DMS53 treated with DMSO at 0.1 percent for 48 hours (cell line): ENCODE measurements around the gene ABCE1.
"Not testable (repeated sequence)": the region's sequence is repeated elsewhere in the genome, so short reads cannot be mapped to it uniquely, and the experiment has no call there.

Source experiments
- DNase-seq: peaks from one replicate; lab custom pipeline; 2025; ENCODE audit not compliant: unreplicated experiment; lab: John Stamatoyannopoulos, UW

ABCE1 gene

GRCh38 chr4:145101091-145101490 lies 3.0 kb downstream of the ABCE1 start:
- no peak for DNase-seq

- DNase-seq = no peak
Measured at GRCh38 chr4:145102619-145103018, 4.5 kb downstream of the ABCE1 start.

DNA sequence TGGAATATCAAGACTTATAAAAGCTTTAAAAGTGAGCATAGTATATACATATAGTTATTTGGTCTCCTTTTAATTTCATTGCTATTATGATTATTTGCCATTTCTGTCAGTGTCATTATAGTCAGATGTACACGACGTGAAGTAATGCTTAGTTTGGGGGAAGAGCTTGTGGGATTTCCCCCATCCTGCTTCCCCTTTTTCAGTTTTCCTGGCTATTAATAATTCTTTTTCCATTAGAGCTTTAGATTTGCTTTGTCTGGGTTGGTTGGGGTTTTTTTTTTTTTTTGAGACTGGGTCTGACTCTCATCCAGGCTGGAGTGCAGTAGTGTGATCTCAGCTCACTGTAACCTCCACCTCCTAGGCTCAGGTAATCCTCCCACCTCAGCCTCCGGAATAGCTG lies 5.4 kb downstream of the ABCE1 start:
- DNase-seq = no peak

- peak; percentile 1 for DNase-seq
Measured at GRCh38 chr4:145107126-145107525, 9.0 kb downstream of the ABCE1 start.

DNA sequence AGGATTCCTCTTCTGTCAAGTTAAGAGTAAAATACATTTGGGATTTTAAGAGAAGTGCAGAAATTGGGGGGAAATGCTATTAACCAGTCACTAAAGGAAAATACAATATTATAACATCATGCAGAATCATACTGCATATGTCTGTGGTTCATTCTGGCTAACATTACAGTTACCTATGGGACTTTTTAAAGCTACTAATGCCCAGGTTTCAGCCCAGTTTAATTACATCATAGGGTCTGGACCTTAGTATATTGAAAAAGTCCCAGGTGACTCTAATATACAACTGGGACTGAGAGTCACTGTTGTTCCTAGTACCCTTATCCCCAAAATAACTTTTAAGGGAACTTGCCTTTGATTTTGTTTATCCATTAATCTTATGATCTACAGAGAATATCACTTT lies 10.0 kb downstream of the ABCE1 start:
- no peak for DNase-seq

GRCh38 chr4:145125396-145125795 lies 27.3 kb downstream of the ABCE1 start:
- no peak for DNase-seq

DNA sequence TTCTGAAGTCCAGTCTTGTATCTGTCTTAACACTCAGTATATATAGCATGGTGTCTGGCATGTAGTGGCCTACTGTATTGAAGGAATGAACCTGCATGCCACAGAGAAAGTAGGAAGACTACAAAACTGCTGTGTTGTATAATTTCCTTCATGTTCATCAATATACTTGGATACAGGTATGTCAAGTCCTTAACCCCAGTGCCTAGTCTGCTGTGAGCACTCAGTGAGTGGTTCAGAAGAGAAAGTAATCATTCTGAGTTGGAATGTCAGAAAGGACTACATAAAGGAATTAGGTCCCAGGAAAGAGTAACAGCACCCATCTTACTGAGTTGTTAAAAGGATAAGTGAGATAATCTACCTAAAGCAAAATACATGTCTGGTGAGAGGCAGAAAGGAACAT lies 32.0 kb downstream of the ABCE1 start:
- no peak for DNase-seq

GRCh38 chr4:145130788-145131399 lies 32.8 kb downstream of the ABCE1 start:
- no peak for DNase-seq

- no peak for DNase-seq
Measured at GRCh38 chr4:145131848-145132247, 33.7 kb downstream of the ABCE1 start.

DNA sequence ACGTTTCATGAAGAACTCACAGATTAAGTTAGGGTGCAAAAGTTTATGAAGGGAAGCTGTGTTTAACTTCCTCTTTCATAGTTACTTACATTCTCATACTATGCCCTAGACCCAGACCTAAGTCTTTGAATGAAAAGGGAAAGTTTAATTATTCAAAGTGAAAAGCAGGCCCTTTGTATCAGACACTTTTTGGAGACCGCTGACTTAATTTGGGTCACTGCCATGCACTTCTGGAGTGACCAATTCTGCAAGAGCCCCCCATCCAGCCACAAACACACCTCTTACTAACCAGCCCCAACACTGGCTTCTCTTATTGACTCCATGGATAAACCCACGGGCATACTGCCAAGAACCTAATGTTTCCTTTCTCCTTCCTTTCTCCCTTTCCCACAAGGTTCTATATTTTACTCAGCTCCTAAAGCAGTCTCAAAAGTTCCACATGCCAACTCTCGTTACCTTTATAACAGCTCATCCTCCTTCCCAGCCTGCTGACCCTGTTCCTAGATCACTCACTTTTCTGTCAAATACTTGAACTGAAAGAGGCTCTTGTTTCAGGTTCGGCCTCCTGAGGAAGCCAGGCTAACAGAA lies 34.5 kb downstream of the ABCE1 start:
- DNase-seq = no peak

- DNase-seq = not testable (repeated sequence)
Measured at GRCh38 chr4:145136219-145136618, 38.1 kb downstream of the ABCE1 start.

DNA sequence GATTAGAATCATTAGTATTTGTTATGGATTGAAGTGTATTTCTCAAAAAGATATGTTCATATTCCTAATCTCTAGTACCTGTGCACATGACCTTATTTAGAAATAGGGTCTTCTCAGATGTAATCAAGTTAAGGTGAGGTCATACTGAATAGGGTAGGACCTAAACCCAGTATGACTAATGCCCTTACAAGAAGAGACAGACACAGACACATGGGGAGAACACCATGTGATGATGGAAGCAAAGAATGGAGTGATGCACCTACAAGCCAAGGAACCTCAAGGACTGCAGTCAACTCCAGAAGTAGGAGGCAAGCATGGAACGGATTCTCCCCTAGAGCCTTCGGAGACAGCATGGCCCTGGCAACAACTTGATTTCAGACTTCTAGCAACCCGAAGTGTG lies 50.9 kb downstream of the ABCE1 start:
- DNase-seq = no peak

DNA sequence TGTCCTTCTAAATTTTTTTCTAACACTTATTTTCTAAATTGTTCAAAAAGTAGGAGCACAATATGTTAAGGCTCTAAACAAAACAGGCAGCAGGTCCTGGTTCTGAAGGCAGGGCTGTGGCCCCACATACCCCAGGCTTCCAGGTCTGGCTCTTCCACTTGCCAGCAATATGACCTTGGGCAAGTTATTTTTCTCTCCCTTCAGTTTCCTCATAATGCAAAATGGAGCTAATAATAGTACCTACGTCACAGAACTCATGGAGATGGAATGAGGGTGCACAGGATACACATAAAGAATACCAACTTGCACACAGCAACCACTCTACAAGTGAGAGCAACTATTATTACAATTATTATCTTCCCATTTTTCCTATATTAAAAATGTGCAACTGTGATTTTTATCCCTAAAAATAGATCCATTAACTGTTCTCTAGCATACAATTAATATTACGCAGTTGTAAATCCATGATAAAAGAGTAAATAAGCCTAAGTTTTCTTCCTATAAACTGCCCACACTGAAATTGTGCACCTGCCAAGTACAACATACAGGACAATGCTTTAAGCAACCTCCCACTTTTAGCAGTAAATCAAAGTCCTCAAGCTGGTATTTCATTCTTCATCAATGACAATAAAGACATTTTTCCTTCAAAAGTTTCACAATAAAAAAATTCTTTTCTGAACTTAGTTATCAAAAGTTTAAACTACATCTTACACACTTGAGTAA lies 55.2 kb downstream of the ABCE1 start:
- DNase-seq = no peak

- DNase-seq = no peak
Measured at GRCh38 chr4:145153904-145154298, 55.8 kb downstream of the ABCE1 start.

DNA sequence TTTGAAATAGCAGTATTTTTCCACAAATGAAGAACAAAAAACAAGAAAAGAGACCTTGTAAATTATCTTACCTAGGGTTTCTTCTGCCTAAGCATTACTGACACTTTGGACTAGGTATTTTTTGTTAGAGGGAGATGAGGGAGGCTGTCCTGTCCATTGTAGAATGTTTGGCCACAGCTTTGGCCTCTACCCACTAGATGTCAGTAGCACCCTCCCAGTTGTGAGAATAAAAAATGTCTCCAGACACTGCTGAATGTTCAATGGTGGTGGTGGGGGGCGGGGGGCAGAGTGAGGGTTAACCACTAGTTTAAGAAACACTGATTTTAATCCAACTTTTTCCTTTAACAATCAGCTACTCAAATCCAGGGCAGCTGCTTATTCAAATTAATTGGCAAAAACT lies 56.5 kb downstream of the ABCE1 start:
- DNase-seq = no peak

DNA sequence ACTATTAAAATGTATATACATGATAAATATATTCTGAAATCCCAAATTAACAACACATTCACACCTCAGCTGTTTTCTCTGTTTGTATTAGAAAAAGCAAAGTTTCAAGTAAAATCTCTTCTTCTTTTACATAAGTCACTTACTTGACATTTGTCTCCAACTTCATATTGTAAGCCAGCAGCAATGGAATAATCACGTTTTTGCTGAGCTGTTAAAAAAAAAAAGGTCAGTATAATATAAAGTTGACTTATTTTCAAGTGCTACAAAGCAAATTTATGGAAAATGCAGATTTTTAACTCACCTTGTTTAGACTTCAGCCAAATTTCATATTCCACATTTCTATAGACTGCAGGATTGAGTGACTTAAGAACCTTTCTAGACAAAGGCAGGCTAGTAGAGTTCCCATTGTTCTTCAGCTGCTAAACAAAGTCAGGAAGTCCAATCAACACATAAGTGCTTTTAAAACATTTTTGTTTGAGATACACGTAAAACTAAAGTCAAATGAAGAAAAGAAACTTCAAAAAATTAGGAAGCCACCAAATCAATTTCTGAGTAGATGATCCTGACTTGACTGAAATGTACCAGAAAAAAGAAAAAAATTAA lies 57.3 kb downstream of the ABCE1 start:
- DNase-seq = no peak

- no peak for DNase-seq
Measured at GRCh38 chr4:145156986-145157385, 58.9 kb downstream of the ABCE1 start.

DNA sequence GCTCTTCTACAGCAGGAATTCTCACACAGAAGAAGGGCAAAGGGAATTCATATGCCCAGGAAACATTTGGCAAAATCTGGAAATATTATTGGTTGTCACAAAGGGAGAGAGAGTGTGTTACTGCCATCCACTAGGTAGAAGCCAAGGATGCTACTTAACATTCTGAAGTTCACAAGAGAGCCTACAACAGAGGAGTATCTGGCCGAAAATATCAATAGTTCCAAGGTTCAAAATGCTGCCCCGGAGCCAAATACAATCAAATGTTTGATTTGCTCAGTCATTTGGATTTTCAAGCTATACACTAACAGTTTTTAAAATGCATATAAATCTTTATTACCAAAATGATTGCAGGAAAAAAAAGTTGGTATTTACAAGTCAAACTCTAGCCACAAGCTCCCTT lies 63.4 kb downstream of the ABCE1 start:
- no peak for DNase-seq

DNA sequence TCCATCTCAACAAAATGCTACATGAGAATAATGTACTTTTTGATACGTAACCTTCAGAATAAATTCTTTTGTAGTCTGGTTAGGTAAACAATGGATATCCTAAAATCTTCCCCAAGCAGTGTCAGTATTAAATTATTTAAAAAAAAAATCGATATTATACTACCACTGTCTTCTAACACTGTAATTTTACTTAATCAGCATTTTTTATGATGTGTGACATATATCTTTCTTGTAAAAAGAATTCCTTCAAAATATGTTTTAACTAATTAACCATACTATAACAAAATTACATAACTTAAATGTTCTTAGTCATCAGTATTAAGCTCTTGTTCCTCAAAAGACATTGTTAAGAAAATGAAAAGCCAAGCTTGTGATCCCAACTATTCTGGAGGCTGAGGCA lies 69.8 kb downstream of the ABCE1 start:
- DNase-seq = no peak

DNA sequence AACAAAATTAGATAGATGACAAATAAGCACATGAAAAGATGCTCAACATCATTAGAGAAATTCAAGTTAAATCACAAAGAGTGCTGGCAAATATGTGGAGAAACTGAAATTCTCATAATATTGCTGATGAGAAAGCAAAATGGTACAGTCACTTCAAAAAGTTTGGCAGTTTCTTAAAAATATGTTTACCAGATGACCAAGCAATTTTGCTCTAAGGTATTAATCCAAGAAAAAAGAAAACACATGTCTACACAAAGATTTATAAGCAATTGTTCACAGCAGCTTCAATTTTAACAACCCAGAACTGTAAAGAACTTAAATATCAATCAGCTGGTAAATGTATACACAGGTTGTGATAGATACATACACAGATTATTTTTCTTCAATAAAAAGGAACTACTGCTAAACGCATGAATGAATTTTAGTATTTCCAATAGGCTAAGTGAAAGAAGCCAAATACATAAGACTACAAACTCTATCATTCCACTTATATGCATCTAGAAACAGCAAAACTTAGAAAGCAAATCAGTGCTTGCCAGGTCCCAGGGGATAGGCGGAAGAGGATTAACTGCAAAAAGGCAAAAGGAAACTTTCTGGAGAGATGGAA lies 70.6 kb downstream of the ABCE1 start:
- no peak for DNase-seq

- DNase-seq = no peak
Measured at GRCh38 chr4:145170223-145170622, 72.1 kb downstream of the ABCE1 start.

DNA sequence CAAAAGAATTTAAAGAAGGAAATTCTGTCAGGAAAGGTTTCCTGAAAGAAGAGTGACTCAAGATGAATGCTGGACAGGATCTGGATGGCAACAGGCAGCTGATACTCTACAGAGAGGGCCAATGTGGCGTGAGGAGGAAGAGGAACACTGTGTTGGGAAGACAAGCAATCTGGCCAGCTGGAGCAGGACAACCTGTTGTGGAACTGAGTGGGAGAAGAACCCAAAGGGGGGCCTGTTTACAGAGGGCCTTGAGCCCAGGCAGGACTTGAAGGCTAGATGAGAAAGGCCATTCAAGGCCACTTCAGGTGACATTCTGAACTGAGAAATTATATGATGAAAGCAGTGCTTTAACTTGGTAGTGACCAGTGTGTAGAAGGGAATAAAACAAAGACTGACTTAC lies 73.8 kb downstream of the ABCE1 start:
- no peak for DNase-seq
